RPMI7951 (cell line): ENCODE data around the gene MRPS21. TPM values are rescaled to one million over a fixed set of nuclear protein-coding genes. Genes with fewer than 3 reads are reported as not detected.

ENCODE experiments used
- DNase-seq: peaks from one replicate; pipeline ENCODE4 v3.0.0-alpha.2; 2012; ENCODE audit warnings: low read depth
- total RNA-seq: library from RNA; depleted of rRNA; stranded (reverse); fragments of >200 nt; shearing (Covaris generic); gene quantifications from 2 replicates; pipeline ENCODE4 v1.2.3, GENCODE V29; 2014; rRNA removed

MRPS21 gene
- total RNA-seq = 55.9 and 62.8 TPM in 2 replicates

GRCh38 chr1:150293433-150294253, at the start of gene MRPS21:
TSS of gene MRPS21 (plus strand) at chr1:150293861. CDS start at chr1:150294367, 506 bp downstream.
- peak; percentile 89 for DNase-seq

DNA sequence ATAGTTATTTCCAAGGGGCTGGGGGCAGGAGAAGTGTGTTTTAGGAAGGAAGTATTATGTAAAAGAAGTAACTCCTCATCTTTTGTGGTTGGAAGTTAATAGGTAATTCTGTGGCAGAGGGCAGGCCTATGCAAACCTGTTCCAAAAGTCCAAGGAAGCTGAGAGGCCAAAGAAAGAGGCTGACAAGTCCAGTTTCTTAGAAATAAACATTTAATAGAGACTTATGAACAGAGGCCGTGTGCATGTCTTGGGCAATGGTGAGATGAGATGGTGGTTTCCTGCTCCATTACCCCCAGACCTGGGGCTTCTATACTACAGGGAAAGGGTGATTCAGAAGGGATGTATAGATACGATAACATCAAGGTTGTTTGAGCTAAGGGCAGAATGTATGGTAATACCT, 43.7 kb upstream of the MRPS21 start:
- no peak for DNase-seq

- DNase-seq = no peak
These were observed 37.5 kb upstream of the MRPS21 start for GRCh38 chr1:150256198-150256553.

DNA sequence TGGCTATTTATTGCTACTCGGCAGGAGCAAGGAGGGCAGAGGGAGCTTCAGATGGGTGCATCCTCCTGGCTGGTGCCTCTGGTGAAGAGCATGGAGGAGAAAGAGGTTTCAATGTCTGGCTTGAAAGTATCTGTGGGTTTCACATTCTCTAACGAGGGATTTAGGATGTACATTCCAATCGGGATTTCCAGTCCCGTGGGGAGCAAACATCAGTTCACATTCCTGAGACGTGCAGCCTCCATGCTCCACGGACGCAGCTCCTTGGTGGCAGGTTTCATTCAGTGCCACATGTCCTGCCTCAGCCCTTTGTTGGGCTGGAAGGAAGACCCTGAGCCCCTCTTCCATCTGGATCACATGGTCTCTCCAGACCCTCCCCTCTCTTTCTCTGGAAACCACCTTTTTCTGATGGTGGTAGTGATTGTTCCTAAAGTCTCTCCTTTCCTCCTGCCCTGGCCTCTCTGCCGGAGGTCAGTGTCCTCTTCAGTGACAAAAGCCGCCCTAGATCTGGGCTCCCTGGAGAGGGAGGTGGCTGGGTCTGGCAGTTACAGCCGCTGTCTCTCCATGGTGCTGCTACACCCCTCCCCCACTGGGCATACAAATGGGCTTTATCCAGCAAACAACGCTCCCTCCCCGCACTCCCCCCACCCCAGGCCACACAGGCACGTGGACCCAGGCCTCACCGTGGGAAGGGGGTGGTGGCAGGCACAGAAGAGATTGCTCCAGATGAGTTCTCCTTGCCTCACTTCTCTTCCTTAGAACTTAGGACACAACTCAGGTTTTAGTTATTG, 36.9 kb upstream of the MRPS21 start:
- no peak for DNase-seq

DNA sequence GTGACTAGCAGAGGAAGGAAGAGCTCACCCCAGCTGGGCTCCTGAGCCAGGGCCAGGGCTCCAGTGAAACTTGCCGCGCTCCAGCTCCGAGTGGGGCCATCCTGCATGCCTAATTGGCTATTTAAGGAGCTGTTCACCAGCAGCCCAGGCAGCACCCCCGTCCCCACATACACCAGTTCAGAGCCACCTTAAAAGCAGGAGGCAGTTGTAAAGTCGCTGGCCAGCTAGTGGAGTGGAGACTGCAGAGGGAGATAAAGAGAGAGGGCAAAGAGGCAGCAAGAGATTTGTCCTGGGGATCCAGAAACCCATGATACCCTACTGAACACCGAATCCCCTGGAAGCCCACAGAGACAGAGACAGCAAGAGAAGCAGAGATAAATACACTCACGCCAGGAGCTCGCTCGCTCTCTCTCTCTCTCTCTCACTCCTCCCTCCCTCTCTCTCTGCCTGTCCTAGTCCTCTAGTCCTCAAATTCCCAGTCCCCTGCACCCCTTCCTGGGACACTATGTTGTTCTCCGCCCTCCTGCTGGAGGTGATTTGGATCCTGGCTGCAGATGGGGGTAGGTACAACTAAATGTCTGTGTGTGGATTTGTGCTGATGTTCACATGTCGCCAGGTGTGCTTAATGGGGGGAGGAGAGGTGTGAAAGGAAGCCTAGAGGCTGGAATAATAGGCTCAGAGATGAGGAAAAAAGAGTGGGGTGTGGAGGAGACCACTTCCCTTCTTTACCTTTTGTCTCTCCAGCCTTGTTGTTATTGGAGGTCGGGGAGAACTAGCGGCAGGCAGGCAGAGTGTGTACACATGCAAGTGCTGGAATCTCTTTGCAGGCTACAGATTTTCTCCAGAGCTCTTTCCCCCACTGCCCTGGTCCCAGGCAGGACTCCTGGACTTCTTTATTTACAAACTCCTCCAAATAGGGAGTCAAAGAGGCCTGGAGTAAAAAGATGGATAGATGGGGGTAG, 35.8 kb upstream of the MRPS21 start, which contains the start of gene CA14:
Gene CA14 (plus strand): TSS at position 151 of the 962 bp plus-strand sequence. CDS start 355 bp downstream, at position 506.
- DNase-seq = no peak

DNA sequence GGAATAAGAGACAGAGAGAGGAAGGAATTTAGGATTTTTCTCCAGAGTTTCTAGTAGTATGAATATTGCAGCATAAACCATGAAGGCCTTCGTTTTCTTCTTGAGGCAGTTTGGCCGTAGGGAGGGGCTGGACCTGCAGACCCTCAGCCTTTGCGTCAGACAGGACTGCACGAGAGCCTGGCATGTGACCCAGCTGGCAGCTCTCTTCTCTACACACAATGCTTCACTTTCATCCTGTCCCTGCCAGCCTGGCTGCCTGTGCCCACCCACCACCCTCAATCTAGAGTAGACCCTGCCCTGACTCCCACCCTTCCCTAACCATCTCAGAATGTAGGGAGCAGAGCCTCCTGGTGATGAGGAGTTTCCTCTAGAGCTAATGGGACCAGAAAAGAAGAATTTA, 34.4 kb upstream of the MRPS21 start:
- DNase-seq = no peak

DNA sequence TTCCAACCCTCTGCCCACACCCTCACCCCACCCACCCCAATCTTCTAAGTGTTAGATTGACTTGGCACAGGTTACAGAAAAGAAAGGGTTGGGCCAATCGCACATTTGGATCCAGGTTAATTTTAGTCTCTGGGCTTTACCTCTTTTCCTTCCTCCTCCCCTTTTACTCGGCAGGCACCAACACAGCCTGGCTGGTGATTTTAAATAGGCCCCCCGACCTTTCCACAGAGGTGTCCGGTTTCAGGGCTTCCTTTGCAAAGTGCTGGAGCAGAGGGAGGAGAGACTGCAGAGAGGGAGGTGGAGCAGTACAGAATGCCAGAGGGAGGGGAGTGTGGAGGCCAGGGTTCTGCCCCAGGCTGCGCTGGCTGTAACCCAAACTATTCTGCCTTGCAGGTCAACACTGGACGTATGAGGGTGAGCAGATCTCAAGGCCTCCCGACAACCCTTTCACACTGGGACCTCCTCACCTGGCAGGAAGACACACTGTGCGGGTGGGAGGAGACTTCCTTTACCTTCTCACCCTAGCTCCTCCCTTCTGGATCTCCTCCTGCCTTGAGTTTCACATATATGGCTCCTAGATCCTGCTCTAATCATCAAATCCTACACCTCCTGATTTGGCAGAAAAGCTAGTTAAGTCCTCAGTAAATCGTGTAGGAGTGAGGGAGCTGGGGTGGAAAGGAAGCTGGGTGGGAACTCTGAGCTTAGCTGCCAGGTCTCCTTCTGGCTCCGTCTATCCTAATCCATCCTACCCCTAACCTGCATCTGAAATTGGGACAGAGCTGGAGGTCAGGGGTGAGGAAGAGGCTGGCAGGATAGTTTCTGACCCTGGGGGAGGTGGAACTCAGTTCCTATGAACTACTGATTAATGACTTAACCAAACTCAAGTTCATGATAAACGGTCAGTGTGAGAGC, 33.6 kb upstream of the MRPS21 start:
- DNase-seq = no peak

GRCh38 chr1:150261367-150261766, 32.3 kb upstream of the MRPS21 start:
- DNase-seq = no peak

DNA sequence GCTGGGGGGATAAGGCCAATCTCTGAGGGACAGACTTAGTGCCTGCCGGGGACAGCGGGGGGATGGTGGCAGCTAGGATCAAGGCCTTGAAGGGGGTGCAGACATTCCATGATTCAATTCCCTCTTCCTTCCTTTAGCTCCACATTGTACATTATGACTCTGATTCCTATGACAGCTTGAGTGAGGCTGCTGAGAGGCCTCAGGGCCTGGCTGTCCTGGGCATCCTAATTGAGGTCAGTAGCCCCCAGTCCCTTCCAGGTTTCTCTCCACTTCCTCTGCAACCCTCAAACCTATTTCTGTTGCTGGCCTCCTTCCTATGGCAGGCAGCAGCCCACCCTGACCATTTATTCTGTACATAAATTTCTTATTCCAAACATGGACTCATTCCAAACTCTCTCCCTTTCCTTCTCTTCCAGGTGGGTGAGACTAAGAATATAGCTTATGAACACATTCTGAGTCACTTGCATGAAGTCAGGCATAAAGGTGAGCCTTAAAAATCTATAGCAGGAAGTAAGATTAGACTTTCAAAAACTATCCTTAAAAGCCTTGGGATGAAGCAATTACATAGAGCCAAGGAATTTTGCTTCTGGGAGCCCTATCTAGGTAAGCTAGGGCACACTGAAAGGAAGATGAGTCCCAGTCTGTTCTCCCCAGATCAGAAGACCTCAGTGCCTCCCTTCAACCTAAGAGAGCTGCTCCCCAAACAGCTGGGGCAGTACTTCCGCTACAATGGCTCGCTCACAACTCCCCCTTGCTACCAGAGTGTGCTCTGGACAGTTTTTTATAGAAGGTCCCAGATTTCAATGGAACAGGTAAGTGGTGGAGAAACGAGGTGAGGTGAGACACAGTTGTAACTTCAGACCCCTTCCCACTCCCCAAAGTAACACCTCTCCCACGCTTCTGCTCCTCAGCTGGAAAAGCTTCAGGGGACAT, 31.0 kb upstream of the MRPS21 start:
- DNase-seq = no peak

DNA sequence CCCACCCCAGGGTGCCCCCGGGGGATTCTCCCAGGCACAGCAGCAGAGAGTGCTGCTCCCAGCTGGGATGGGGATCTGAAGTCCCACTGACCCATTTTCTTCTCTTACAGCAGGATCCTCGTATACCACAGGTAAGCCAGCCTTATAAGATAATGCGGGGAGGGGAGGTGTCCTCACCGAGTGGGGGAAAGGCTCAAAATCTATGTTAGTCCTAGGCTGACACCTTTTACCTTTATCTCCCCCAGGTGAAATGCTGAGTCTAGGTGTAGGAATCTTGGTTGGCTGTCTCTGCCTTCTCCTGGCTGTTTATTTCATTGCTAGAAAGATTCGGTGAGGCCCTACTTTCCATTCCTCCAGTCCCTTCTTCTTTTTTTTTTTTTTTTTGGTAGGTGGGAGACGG, 30.1 kb upstream of the MRPS21 start:
- DNase-seq = no peak

DNA sequence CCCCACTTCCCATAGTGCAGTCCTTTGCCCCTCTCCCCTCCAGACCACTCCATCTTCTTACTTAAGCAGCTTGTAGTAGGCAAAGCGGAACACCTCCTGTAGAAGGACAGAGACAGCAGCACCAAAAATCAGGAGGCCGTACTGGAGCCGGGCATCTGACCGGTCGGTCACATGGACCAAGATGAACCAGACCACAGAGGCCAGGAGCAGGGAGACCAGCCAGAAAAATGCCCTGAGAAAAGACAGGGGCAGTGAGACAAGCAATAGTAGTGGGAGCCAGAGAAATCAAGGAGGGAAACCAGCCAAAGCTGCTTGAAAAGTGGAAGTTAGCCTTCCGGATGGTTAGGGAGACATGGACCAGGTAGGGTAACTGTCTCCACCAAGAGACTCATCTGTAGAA, 25.8 kb upstream of the MRPS21 start:
- DNase-seq = no peak

- peak; percentile 16 for DNase-seq
These were observed 25.3 kb upstream of the MRPS21 start for GRCh38 chr1:150268340-150268704.

DNA sequence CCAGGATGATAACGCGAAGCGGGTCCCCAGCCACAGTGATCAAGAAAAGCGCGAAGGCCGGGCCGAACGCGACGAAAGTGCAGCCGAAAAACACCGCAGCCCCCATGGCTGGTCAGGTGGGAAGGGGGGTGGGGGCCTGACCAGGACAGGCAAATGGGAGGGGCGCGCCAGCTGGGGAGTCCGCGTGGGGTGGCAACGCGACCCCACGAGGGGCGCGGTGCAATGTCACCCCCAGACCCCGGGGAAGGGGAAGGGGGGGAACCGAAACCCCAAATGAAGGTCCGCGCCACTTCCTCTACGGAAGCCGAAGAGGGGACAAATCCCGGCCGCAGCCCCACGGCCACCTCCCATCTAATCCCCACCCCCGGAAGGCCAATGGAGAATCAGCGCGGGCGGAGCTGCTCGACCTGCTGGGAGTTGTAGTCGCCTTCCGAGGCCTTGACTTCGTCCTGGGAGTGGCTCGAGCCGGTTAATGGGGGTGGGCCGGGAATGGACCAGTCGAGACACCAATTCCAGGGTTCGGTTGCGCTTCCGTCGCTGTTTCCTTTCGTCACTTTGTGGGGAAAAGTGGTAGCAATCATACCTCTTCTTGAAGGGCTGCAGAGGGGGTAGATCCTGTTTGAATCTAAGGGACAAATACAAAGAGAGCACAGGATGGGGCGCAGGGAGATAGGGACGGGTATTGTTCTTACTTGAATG, 24.8 kb upstream of the MRPS21 start, which contains the start of gene APH1A:
Gene APH1A (minus strand): TSS at position 312 of the 699 bp plus-strand sequence. CDS start 206 bp downstream, at position 106.
- peak; percentile 96 for DNase-seq

DNA sequence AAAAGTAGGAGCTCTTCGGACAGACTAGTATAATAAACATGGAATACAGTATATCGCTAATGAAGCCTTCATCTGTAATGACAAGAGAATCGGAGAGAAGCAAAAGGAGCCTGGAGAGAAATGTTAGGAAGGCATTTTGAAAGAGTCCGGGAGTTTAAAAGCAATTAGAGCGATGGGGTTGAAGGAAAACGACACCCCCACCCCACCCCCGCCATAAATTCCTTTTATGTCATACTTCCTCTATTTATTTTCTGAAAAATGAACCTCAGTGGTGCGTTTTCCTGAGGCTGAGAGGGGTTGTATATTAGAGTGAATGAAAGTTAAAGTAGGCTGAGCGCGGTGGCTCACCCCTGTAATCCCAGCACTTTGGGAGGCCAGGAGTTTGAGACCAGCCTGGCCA, 24.2 kb upstream of the MRPS21 start:
- no peak for DNase-seq

DNA sequence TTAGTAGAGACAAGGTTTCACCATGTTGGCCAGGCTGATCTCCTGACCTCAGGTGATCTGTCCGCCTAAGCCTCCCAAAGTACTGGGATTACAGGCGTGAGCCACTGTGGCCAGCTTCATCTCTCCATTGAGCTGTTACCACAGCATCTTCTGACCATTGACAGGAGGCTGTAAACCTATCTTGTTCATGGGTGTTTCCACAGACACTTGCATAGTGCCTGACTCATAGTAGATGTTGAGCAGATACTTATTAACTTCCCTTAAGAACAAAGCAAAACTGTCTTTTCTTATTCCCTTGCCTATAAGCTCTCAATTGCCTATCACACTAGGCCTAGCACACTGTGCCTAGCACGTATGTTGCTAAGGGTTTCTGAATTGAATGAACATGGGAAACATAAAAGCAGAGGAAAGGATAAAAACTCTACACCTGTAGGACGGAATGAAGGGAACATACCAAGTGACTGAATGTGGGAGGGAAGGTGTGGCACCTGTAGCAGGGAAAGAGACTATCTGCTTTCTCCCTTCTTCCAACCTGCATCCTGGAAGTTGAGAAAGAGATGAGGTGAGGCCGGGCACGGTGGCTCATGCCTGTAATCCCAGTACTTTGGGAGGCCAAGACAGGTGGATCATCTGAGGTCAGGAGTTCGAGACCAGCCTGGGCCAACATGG, 22.2 kb upstream of the MRPS21 start:
- DNase-seq = no peak

DNA sequence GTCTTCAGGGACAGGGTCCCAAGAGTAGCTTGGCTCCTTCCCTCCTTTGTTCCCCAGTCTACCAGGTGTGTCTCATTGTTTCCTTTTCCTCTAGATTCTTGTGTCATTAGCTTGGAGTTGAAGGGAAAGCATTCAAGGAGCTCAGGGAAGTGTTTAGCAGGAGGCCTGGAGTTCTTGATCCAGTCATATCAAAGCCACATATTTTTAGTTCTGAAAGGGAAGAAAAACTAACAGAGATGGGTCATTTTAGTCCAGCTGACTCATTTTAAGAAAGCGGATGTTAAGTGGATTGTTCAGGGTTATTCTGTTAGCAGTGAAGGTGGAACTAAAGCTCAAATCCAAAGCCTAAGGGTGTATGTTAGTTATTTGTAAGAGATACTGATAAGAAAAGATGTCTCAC, 20.4 kb upstream of the MRPS21 start:
- DNase-seq = no peak

- DNase-seq = no peak
These were observed 13.4 kb upstream of the MRPS21 start for GRCh38 chr1:150280138-150280707.

- DNase-seq = peak; percentile 73
These were observed 12.4 kb upstream of the MRPS21 start for GRCh38 chr1:150281221-150281757.
